GM23248 (cell line): ENCODE data around the gene DYRK4.

Experiments
- EZH2 ChIP-seq: fragments of 200-600 bp; sonication (generic); IDR thresholded peaks from 2 replicates; pipeline ENCODE4 v1.6.1; 2018; ENCODE audit warnings: antibody characterized with exemption, mild to moderate bottlenecking; ENCODE audit not compliant: insufficient read depth, poor library complexity, severe bottlenecking
- EZH2phosphoT487 ChIP-seq: fragments of 200-600 bp; sonication (generic); IDR thresholded peaks from 2 replicates; pipeline ENCODE4 v1.6.1; 2018; ENCODE audit warnings: antibody characterized with exemption, moderate library complexity, mild to moderate bottlenecking, low read depth; ENCODE audit not compliant: insufficient read depth

GRCh38 chr12:4530982-4531586, 30.9 kb upstream of the DYRK4 start:
- no peak for TF ChIP-seq EZH2
- no peak for TF ChIP-seq EZH2phosphoT487
